Suprapubic skin (tissue), 4 donors: ENCODE data around the gene LGALS9.

Source experiments
- EP300 ChIP-seq: sonication (generic); formaldehyde crosslinking; IDR thresholded peaks from one replicate; pipeline ENCODE4 v1.6.1; 2017; ENCODE audit warnings: antibody characterized with exemption
- POLR2A ChIP-seq, 2 donors: fragments of 450-650 bp; IDR thresholded peaks; one replicate each; pipeline ENCODE4 v1.6.1; 2017; ENCODE audit warnings: antibody characterized with exemption in 2 of 2, mild to moderate bottlenecking in 2 of 2, moderate library complexity in 2 of 2
- POLR2AphosphoS5 ChIP-seq, 3 donors: sonication (generic); formaldehyde crosslinking; IDR thresholded peaks; one replicate each; pipeline ENCODE4 v1.6.1; 2017; ENCODE audit warnings: antibody characterized with exemption in 3 of 3
- TF ChIP-seq, protein P1 (sequence below), 2 donors: fragments of 200-600 bp in 1 of 2; fragments of 450-650 bp in 1 of 2; sonication (generic) in 1 of 2; IDR thresholded peaks; one replicate each; pipeline ENCODE4 v1.5.1; 2016 to 2019; ENCODE audit warnings: antibody characterized with exemption in 2 of 2, mild to moderate bottlenecking in 1 of 2, moderate library complexity in 1 of 2

- TF ChIP-seq, protein P1, sequence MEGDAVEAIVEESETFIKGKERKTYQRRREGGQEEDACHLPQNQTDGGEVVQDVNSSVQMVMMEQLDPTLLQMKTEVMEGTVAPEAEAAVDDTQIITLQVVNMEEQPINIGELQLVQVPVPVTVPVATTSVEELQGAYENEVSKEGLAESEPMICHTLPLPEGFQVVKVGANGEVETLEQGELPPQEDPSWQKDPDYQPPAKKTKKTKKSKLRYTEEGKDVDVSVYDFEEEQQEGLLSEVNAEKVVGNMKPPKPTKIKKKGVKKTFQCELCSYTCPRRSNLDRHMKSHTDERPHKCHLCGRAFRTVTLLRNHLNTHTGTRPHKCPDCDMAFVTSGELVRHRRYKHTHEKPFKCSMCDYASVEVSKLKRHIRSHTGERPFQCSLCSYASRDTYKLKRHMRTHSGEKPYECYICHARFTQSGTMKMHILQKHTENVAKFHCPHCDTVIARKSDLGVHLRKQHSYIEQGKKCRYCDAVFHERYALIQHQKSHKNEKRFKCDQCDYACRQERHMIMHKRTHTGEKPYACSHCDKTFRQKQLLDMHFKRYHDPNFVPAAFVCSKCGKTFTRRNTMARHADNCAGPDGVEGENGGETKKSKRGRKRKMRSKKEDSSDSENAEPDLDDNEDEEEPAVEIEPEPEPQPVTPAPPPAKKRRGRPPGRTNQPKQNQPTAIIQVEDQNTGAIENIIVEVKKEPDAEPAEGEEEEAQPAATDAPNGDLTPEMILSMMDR (IDR thresholded peaks at IDR 0.05): no peak
- TF ChIP-seq POLR2A (IDR thresholded peaks at IDR 0.05): peak in 1 of 2 donors; percentile 21
- no peak for TF ChIP-seq EP300
- TF ChIP-seq POLR2AphosphoS5 (IDR thresholded peaks at IDR 0.05): no peak
Measured at GRCh38 chr17:27630607-27631410, at the start of gene LGALS9.
